ENCODE results near the gene ATF6B. TPM values are rescaled to one million over a fixed set of nuclear protein-coding genes. Genes with fewer than 3 reads are reported as not detected.
A peak's percentile ranks its signal among the peaks of the same experiment; 100 is the strongest.

ATF6B gene
- 10 to 100 TPM; 13.3 to 26.9 (median 25.2) TPM for total RNA-seq

GRCh38 chr6:32127717-32128592, at the start of gene ATF6B:
ATF6B (minus strand) TSS chr6:32128246; CDS start chr6:32128207, 39 bp downstream.
- Histone ChIP-seq H3K9me3 (no peaks in the 10 kb centered on the region), H3K4me3 (peak within 1 kb of the TSS; percentile 55 to 89), H3K27ac (peak within 1 kb of the TSS; percentile 36 to 93 (median 92)), H3K36me3 (peaks cover 0 to 41% of the 10 kb centered on the region in 2 donors), H3K27me3 (no peaks in the 10 kb centered on the region), H3K4me1 (peaks cover 7 to 50% (median 24%) of the 10 kb centered on the region in 3 donors)
- peak; percentile 95 for ATAC-seq
- WGBS, 2 donors (ENCODE audit: low coverage in 1 of 2): 0 to 1% methylated on average over 17 to 24 of the region's 44 CpGs
- TF ChIP-seq EP300 (IDR thresholded peaks at IDR 0.05): no peak
- peak; percentile 38 for TF ChIP-seq POLR2AphosphoS5 (IDR thresholded peaks at IDR 0.05)
- peak; percentile 53 to 55 for TF ChIP-seq POLR2A (IDR thresholded peaks at IDR 0.05)

GRCh38 chr6:32177183-32177787, 49.2 kb upstream of the ATF6B start:
- 0% methylated on average over 11 to 13 of the region's 20 CpGs for WGBS, 2 donors (ENCODE audit: low coverage in 1 of 2)
- peak overlapping the region; percentile 89 to 98 (median 94) for H3K27ac ChIP-seq

GRCh38 chr6:32176476-32177182, 48.6 kb upstream of the ATF6B start:
- Histone ChIP-seq H3K4me3 (peak overlapping the region; percentile 62 to 83), H3K27ac (peak overlapping the region; percentile 89 to 98 (median 94)), H3K27me3 (no peaks in the 10 kb centered on the region), H3K4me1 (peaks cover 0 to 77% (median 32%) of the 10 kb centered on the region in 3 donors), H3K9me3 (no peaks in the 10 kb centered on the region), H3K36me3 (peaks cover 0 to 22% of the 10 kb centered on the region in 2 donors)
- no peak for TF ChIP-seq CTCF (IDR thresholded peaks at IDR 0.05)
- no peak for TF ChIP-seq EP300 (IDR thresholded peaks at IDR 0.05)
- no peak for TF ChIP-seq POLR2A (IDR thresholded peaks at IDR 0.05)
- TF ChIP-seq POLR2AphosphoS5 (IDR thresholded peaks at IDR 0.05): no peak
- no peak for ATAC-seq
- 4 to 5% methylated on average over 5 of the region's 5 CpGs for WGBS, 2 donors (ENCODE audit: low coverage in 1 of 2)

More at GRCh38 chr6:32177183-32177787, 49.2 kb upstream of the ATF6B start:
- peak; percentile 8 for ATAC-seq
- Histone ChIP-seq H3K36me3 (peaks cover 0 to 29% of the 10 kb centered on the region in 2 donors), H3K4me3 (peak overlapping the region; percentile 62 to 83), H3K4me1 (peaks cover 0 to 82% (median 37%) of the 10 kb centered on the region in 3 donors), H3K27me3 (no peaks in the 10 kb centered on the region), H3K9me3 (no peaks in the 10 kb centered on the region)
- TF ChIP-seq CTCF (IDR thresholded peaks at IDR 0.05): no peak
- TF ChIP-seq POLR2A (IDR thresholded peaks at IDR 0.05): peak; percentile 28 to 52
- peak; percentile 43 for TF ChIP-seq POLR2AphosphoS5 (IDR thresholded peaks at IDR 0.05)
- no peak for TF ChIP-seq EP300 (IDR thresholded peaks at IDR 0.05)

DNA sequence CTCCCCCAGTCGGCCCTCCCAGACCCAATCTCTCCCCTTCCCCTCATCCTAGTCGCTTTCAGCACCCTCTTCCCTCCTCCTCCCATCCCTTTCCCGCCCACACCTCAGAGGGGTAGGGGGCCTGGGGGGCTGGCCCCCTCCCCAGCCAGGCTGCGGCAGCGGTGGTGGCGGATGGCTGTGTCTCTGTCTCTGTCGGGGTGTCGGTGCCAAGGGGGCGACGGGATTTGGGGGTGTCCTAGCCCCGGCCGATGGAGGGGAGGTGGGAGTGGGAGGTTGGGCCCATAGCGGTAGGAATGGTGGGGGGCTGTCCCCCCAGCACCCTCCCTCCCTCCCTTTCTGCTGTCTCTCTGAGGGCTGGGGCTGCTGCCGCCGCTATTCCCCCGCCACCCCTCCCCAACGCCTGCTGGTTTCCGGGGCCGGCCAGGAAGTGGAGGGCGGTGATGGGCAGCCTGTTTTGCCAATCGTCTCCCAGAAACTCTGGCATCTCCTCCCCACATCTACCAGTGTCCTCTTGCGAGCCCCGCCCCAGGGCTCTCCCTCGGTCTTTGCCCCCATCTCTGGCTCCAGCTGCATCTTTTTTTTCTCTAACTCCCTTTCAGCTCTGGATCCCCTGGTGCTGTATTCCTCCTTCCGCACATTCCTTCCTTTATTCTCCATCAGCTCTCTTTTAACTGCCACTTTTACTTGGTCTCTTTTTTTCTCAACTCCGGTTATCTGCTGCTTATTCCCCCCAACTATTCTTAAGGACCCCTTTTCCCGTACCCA, 47.8 kb upstream of the ATF6B start, which contains the start of gene AGPAT1:
AGPAT1 (minus strand) TSS at position 374 of the 765 bp plus-strand sequence. CDS start 4,588 bp downstream, outside the sequence.
- Histone ChIP-seq H3K4me1 (peaks cover 0 to 70% (median 31%) of the 10 kb centered on the region in 3 donors), H3K27ac (peak within 1 kb of the TSS; percentile 89 to 98 (median 94)), H3K4me3 (peak within 1 kb of the TSS; percentile 62 to 83), H3K9me3 (no peaks in the 10 kb centered on the region), H3K27me3 (no peaks in the 10 kb centered on the region), H3K36me3 (peaks cover 0 to 21% of the 10 kb centered on the region in 2 donors)
- ATAC-seq: peak; percentile 69
- WGBS, 2 donors (ENCODE audit: low coverage in 1 of 2): 0 to 1% methylated on average over 9 to 19 of the region's 27 CpGs
- TF ChIP-seq POLR2AphosphoS5 (IDR thresholded peaks at IDR 0.05) (peak; percentile 70), EP300 (IDR thresholded peaks at IDR 0.05) (no peak), CTCF (IDR thresholded peaks at IDR 0.05) (no peak), POLR2A (IDR thresholded peaks at IDR 0.05) (peak; percentile 36 to 52)

Data from gastroesophageal sphincter (tissue), 4 donors.